Mammary epithelial cell (primary cell): ENCODE data around the gene EXOSC10.

Experiments used
- CTCF ChIP-seq, 2 donors: IDR thresholded peaks in 1 of 2; conservative IDR thresholded peaks in 1 of 2; 2 replicates each; pipeline ENCODE4 v1.5.1; 2011 to 2012; ENCODE audit warnings: inconsistent platforms in 2 of 2, low read length in 2 of 2, mild to moderate bottlenecking in 2 of 2, control low read depth in 1 of 2, low read depth in 1 of 2; ENCODE audit not compliant: insufficient read depth in 1 of 2; ENCODE audit errors: extremely low read depth in 1 of 2
- EZH2 ChIP-seq: IDR thresholded peaks from 2 replicates; pipeline ENCODE4 v1.6.1; 2012; ENCODE audit warnings: low read length, inconsistent platforms, borderline replicate concordance

DNA sequence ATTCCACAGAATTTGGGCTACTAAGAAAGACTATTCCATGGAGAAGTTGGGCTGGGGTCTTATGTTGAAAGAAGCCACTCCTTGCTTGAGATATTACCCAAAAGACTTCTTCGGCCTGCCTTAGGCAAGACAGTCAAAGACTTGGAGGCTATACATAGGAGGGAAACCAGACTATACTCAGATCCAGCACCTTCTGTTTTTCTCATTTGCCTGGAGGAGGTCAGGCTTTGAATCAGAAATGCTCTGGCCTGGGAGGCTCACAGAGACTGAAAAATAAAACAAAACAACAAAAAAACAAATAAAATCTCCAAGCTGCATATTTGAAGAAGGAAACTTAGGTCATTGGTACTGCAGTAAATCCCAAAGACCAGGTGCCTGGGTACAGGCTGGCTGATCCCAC lies 38.4 kb upstream of the EXOSC10 start:
- no peak for TF ChIP-seq CTCF (conservative IDR thresholded peaks at IDR 0.05 in 1 of 2, IDR thresholded peaks at IDR 0.05 in 1 of 2; ENCODE audit: extremely low read depth in 1 of 2, insufficient read depth in 1 of 2, low read depth in 1 of 2, low read length in 2 of 2)
- no peak for TF ChIP-seq EZH2
